Stomach (tissue), 4 donors: ENCODE measurements around the gene BCAS3.

Experiments
- POLR2A ChIP-seq, 4 donors: fragments of 450-650 bp; IDR thresholded peaks; one replicate each; pipeline ENCODE4 v1.6.1; 2016; ENCODE audit warnings: antibody characterized with exemption in 4 of 4, control low read depth in 2 of 4, mild to moderate bottlenecking in 1 of 4, moderate library complexity in 1 of 4
- POLR2AphosphoS5 ChIP-seq, 3 donors: sonication (generic); formaldehyde crosslinking; IDR thresholded peaks; one replicate each; pipeline ENCODE4 v1.6.1; 2016; ENCODE audit warnings: antibody characterized with exemption in 3 of 3
- TF ChIP-seq, protein P1 (sequence below), 7 experiments: fragments of 450-650 bp in 4 of 7; fragments of 200-600 bp in 3 of 7; sonication (generic) in 3 of 7; IDR thresholded peaks; one replicate each; pipeline ENCODE4 v1.5.1; 2016 to 2019; ENCODE audit warnings: antibody characterized with exemption in 7 of 7, control low read depth in 2 of 7, mild to moderate bottlenecking in 1 of 7

DNA sequence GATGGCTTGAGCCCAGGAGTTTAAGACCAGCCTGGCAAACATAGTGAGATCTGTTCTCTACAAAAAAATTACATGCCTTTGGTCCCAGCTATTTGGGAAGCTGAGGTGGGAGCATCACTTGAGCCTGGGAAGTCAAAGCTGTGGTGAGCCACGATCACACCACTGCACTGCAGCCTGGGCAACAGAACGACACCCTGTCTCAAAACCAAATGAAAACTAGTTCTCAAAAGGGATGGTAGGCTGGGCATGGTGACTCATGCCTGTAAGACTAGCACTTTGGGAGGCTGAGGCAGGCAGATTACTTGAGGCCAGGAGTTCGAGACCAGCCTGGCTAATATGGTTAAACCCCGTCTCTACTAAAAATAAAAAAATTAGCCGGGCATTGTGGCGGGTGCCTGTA, 46.5 kb upstream of the BCAS3 start:
- TF ChIP-seq POLR2AphosphoS5 (IDR thresholded peaks at IDR 0.05): no peak
- TF ChIP-seq, protein P1, sequence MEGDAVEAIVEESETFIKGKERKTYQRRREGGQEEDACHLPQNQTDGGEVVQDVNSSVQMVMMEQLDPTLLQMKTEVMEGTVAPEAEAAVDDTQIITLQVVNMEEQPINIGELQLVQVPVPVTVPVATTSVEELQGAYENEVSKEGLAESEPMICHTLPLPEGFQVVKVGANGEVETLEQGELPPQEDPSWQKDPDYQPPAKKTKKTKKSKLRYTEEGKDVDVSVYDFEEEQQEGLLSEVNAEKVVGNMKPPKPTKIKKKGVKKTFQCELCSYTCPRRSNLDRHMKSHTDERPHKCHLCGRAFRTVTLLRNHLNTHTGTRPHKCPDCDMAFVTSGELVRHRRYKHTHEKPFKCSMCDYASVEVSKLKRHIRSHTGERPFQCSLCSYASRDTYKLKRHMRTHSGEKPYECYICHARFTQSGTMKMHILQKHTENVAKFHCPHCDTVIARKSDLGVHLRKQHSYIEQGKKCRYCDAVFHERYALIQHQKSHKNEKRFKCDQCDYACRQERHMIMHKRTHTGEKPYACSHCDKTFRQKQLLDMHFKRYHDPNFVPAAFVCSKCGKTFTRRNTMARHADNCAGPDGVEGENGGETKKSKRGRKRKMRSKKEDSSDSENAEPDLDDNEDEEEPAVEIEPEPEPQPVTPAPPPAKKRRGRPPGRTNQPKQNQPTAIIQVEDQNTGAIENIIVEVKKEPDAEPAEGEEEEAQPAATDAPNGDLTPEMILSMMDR (IDR thresholded peaks at IDR 0.05): no peak
- TF ChIP-seq POLR2A (IDR thresholded peaks at IDR 0.05): no peak
